Measurements from ENCODE around the gene C10orf71.

DNA sequence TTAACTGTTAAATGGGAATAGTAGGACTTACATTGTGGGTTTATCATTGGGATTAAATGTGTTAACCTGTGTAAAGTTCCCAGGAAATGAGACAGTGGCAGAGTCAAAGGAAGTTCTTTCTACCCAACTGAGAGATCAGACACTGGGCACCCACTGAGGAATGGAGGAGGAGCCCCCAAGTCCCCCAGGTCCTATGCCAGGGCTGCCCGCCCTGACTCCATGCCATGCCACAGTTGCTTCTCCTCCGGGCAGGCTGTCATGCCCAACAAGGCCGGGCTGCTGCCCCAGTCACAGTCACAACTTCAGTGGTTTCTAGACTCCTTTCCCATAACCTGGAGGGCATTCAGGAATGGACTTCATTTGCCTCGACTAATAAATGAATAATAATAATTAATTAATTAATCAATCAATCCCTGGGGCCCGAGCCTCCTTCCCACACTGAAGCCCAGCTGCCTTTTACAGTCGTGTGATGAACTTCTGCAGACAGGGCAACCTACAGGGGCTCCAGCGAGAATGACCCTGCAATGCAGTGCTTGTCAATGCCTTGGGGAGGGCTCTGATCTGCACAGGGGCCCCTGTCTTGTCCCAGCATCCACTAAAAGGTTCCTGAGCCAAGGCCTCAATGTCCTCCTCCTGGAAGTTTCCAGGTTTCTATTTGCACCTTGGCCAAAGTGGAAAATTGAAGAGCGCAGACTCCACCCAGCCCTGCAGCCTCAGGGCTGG is 64.5 kb downstream of the C10orf71 start:
- TF ChIP-seq, protein P1, sequence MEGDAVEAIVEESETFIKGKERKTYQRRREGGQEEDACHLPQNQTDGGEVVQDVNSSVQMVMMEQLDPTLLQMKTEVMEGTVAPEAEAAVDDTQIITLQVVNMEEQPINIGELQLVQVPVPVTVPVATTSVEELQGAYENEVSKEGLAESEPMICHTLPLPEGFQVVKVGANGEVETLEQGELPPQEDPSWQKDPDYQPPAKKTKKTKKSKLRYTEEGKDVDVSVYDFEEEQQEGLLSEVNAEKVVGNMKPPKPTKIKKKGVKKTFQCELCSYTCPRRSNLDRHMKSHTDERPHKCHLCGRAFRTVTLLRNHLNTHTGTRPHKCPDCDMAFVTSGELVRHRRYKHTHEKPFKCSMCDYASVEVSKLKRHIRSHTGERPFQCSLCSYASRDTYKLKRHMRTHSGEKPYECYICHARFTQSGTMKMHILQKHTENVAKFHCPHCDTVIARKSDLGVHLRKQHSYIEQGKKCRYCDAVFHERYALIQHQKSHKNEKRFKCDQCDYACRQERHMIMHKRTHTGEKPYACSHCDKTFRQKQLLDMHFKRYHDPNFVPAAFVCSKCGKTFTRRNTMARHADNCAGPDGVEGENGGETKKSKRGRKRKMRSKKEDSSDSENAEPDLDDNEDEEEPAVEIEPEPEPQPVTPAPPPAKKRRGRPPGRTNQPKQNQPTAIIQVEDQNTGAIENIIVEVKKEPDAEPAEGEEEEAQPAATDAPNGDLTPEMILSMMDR (IDR thresholded peaks at IDR 0.05): no peak
- TF ChIP-seq POLR2A (IDR thresholded peaks at IDR 0.05): no peak

Measured in body of pancreas (tissue), 4 donors.